ENCODE measurements around the gene ADCY7.

ADCY7 gene

GRCh38 chr16:50284131-50284911 is 18.0 kb downstream of the ADCY7 start:
- no peak for DNase-seq

GRCh38 chr16:50285406-50286003 is 19.2 kb downstream of the ADCY7 start:
- no peak for DNase-seq

- DNase-seq = no peak
Measured at GRCh38 chr16:50286681-50287080, 20.3 kb downstream of the ADCY7 start.

- DNase-seq = no peak
Measured at GRCh38 chr16:50288026-50288425, 21.7 kb downstream of the ADCY7 start.

GRCh38 chr16:50288920-50289319 is 22.6 kb downstream of the ADCY7 start:
- no peak for DNase-seq

GRCh38 chr16:50289950-50290764 is 23.8 kb downstream of the ADCY7 start:
- no peak for DNase-seq

- no peak for DNase-seq
Measured at GRCh38 chr16:50290856-50291255, 24.5 kb downstream of the ADCY7 start.

GRCh38 chr16:50291719-50292565 is 25.6 kb downstream of the ADCY7 start:
- DNase-seq = no peak

- DNase-seq = no peak
Measured at GRCh38 chr16:50292566-50292948, 26.2 kb downstream of the ADCY7 start.

GRCh38 chr16:50293041-50293783 is 26.9 kb downstream of the ADCY7 start:
- DNase-seq = no peak

GRCh38 chr16:50293994-50294855 is 27.9 kb downstream of the ADCY7 start:
- DNase-seq = no peak

GRCh38 chr16:50294955-50295354 is 28.6 kb downstream of the ADCY7 start:
- no peak for DNase-seq

GRCh38 chr16:50295541-50296132 is 29.3 kb downstream of the ADCY7 start:
- no peak for DNase-seq

- DNase-seq = no peak
Measured at GRCh38 chr16:50296807-50297206, 30.5 kb downstream of the ADCY7 start.

- DNase-seq = no peak
Measured at GRCh38 chr16:50297301-50298074, 31.1 kb downstream of the ADCY7 start.

- no peak for DNase-seq
Measured at GRCh38 chr16:50298075-50298460, 31.7 kb downstream of the ADCY7 start.

GRCh38 chr16:50298591-50299507 is 32.5 kb downstream of the ADCY7 start:
- DNase-seq = no peak

GRCh38 chr16:50299508-50300105 is 33.3 kb downstream of the ADCY7 start:
- DNase-seq = no peak

Data from NCI-H526 treated with DMSO at 0.1 percent for 48 hours (cell line).